HuH-7 (cell line): ENCODE data around the gene LANCL2.
A peak's percentile ranks its signal among the peaks of the same experiment; 100 is the strongest.
"Not testable (repeated sequence)": the region's sequence is repeated elsewhere in the genome, so short reads cannot be mapped to it uniquely, and the experiment has no call there.

Experiments used
- DNase-seq: peaks from one replicate; pipeline ENCODE4 v3.0.0; 2011; ENCODE audit warnings: low spot score

Gene LANCL2, protein sequence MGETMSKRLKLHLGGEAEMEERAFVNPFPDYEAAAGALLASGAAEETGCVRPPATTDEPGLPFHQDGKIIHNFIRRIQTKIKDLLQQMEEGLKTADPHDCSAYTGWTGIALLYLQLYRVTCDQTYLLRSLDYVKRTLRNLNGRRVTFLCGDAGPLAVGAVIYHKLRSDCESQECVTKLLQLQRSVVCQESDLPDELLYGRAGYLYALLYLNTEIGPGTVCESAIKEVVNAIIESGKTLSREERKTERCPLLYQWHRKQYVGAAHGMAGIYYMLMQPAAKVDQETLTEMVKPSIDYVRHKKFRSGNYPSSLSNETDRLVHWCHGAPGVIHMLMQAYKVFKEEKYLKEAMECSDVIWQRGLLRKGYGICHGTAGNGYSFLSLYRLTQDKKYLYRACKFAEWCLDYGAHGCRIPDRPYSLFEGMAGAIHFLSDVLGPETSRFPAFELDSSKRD

DNA sequence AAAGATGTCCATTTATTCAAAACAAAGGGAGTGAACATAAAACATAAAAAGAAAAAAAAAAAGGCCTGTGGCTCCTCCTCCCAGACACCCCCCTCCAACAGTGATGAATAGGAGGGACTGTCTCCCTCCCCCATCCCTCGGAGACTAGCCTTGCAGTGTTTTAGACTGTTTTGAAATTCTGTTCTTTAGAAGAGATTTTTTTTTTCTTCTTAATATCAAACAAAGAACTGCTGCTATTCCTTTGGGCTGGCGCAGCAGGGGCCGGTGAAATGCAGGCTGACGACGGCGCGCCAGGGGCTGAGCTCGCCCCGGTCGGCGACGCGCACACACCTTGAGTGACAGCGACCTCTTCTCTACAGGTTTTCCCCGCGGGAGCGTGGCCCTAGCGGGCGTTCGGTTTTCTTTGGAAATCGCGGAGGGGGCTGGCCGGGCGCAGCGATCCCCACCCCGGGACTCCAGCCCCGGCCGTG lies at the start of gene LANCL2:
Gene LANCL2 (plus strand): TSS at position 133 of the 470 bp plus-strand sequence. CDS start 689 bp downstream, outside the sequence.
- DNase-seq = peak; percentile 65

DNA sequence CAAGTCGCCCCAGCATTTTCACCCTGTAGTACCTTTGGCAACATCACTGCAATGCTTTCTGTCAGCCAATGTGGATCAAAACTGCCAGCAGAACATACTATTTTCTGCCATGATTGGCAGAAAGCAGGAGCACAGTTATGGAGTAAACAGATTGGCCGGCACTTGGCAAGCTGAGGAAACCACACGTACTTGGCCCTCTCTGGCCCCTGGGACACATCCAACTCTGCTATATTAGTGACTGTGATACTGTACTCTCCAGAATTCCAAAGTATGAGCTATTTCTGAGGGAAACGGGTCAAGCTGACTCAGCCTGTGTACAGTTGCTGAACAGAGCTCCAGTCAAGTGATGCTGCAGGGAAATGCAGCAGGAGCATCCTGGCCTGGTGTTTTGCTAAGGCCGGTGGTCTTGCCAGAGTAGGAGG lies 39.8 kb upstream of the LANCL2 start:
- no peak for DNase-seq

DNA sequence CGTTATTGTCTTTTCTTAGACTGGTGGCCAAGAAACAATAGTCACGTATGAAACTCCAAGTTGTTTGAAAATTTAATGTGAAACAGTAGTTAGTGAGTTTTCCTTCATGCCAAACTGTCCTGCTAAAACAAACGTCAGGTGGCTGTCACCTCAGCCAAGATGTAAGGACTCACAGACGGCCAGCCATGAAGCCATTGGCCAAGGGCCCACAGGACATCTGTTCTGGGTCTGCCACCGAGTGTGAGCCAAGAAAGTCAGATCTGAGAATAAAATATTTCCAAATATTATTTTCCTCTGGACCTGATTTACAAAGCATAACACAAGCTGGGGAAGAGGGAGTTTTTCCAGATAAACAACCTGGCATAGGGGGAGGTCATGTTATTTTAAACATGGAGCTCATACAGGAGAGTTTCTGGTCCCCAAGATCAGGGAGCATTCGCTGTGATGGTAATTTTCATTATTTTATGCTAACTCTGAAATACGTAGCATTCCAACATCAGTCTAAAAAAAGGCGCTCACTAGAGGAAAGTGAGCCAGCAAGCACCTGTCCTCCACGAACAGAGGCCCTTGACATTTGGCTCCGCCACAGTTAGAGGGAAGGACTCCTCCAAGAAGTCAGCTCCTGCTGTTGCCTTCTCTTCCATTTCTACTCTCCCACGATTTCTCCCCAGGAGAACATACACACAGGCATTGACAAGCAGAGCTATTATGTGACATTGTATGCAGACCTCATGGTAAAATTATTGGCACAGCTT lies 38.9 kb upstream of the LANCL2 start:
- no peak for DNase-seq

DNA sequence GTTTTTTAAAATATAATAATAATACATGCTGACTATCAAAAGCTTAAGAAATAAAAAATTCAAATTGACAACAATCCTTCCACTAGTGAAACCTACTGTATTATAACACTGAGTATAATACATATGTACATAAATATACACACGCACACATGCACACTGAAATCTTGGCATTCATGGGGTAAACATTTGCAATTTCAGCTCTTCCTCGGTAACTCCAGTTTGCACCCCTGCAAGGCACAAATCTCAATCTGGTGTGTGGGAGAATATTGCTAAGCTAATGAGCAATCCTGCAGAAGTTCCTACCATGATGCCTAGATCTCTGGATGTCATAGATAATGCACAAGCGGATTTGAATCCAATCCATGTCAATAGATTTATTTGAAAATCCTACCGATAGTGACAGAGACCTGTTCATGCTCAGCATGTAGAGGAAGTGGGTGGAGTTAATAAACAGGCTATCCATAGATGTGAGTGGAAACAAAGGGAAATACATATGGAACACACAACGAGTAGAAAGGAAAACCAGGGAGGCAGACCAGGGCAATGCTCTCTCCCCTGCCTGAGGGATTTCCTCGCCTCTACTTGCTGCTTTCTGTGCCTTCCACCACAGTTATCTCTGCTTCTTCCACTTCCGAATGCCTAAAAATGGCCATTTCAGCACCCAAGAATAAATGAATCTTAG lies 38.1 kb upstream of the LANCL2 start:
- no peak for DNase-seq

DNA sequence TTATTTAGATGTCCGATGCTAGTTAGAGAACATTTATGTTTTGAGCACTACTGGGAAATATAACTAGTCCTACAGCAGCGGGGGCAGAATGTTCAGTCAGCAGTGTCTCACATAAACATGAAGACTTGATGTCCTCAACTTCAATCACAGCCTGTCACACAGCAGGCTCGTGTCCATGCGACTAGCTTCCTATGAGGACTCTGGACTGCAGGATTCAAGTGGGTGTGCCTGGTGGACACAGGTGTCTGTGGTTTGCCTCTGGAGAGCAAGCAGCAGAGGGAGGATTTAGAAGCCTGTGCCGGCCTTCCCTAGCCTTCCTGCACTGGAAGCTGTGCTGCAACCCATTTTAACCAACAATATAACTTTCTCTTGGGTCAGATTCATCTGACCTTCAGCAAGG lies 30.0 kb upstream of the LANCL2 start:
- no peak for DNase-seq

DNA sequence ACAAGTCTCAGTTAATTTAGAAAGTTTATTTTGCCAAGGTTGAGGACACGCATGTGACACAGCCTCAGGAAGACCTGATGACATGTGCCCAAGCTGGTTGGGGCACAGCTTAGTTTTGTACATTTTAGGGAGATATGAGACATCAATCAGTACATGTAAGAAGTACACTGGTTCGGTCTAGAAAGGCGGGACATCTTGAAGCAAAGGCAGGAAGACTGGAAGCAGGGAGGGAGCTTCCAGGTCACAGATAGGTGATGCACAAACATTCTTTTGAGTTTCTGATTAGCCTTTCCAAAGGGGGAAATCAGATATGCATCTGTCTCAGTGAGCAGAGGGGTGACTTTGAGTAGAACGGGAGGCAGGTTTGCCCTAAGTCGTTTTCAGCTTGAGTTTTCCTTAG lies 29.4 kb upstream of the LANCL2 start:
- DNase-seq = no peak

DNA sequence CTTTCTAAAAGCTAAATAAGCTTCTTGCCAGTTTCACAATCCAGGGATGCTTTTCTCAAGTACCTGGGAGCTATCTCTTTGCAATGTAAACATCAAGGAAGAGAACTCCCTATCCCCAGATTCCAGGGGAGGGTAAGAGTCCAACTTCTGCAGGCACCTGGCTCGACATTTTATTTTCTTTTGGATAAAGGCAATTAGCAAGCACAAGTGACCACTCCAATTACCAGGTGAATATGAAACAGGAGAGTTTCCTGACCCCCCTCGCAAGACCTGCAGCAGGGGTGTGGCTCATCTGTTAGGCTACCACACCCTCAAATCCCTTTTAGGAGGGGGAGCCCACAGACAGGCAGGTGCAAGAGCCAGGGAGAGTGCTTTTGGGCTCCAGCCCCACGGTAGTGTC lies 28.6 kb upstream of the LANCL2 start:
- no peak for DNase-seq

DNA sequence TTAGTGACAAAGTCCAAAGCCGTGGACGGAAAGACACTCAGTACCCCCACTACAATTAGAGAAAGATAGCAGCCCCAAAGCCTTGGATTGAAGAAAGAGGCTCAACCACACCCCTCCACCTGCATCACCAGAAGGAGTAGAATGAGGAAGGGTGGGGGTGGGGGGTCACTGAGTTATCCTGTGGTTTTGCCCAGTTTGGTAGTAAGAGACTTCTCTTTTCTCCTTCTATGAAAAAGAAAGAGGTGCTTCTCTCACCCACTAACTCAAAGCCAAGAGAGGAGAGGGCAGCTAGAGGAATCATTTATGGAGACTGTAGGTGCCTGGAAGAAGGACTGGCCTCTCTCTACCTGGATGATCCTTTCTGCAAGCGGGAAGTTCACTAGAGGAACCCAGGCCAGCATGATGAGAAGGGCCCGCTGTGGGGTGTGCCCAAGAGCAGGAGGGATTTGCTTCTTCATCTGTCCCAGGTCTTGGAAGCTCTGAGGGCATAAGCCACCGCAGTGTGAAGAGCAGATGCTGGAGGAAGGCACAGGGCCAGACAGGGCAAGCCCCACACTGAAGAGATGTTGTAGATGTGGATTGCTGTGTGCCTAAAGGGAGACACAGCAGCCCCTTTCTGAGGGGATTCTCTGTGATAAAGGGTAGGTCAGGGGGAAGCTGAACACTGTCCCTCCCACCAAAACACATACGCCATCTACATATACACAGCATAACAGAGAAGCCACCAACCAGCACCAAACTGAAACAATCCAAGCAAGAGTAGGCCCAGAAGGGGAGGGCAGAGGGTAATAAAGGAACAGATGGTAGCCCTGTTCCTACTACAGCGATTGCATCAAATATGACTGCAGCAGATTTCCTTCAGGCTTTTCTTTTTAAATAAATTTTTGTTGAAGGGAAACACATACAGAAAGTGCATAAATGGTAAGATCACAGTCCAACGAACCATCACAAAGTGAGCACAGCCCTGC lies 25.8 kb upstream of the LANCL2 start:
- no peak for DNase-seq

DNA sequence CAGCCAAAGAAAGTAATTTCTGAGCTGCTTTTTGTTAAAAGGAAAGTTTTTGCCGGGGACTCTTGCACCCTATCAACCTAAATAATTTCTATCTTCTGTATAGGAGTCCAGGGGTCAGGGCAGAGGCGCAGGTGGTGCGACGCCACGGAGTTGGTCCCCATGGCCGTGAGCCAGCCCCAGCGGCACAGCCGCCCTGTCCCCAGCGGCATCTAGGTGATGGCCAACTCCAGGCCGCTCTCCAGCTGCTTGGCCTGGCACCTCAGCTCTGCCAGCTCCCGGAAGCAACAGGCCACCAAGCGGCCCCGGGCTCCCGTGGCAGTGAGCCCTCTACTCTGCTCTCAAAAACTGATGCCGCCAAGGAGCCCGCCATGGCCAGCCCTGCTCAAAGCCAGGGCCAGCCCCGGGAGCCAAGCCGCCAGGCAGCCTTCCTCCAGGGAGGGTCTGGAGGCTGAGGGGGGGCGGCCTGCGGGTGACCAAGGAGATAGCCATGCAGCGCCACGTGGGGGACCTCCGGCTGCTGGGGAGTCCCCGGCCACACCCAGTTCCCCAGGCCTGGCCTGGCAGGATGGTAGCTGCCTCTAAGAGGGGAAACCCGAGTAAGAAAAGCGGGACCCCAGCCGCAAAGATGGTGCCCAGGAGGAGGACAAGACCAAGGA lies 22.8 kb upstream of the LANCL2 start:
- DNase-seq = no peak

DNA sequence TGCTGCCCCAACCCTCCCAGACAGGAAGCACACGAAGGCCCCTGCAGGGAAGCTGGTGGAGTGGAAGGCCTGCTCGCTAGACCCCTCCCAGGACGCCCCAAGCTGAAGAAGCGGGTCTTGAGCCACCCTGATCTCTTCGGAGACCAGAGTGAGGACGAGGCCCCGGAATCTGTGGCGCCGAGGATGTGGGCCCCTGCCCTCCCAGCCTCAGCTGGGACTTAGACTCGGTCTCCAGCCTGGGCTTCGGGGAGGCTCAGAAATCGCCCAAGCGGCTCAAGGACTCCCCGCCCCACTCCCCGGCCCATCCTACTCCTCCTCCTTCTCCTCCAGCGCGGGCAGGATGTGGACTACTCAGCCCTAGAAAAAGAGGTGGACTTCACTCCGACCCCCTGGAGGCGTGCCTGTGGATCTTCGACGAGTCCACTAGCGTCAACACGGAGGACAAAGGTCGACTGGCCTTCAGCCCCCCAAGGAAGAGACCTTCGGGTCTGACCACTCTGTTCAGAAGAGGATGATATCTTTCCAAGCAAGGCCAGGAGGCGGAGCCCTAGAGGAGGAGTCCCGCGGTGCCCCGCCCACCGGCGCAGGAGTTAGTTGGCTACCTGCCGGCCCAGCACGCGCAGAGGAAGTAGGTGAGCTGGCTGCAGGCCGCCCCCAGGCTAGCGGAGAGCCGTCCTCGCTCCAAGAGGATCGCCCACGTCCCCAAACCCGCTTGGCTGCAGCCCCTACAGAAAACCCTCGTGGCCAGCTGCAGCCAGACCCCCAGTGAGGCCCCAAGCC lies 21.9 kb upstream of the LANCL2 start:
- DNase-seq = no peak

DNA sequence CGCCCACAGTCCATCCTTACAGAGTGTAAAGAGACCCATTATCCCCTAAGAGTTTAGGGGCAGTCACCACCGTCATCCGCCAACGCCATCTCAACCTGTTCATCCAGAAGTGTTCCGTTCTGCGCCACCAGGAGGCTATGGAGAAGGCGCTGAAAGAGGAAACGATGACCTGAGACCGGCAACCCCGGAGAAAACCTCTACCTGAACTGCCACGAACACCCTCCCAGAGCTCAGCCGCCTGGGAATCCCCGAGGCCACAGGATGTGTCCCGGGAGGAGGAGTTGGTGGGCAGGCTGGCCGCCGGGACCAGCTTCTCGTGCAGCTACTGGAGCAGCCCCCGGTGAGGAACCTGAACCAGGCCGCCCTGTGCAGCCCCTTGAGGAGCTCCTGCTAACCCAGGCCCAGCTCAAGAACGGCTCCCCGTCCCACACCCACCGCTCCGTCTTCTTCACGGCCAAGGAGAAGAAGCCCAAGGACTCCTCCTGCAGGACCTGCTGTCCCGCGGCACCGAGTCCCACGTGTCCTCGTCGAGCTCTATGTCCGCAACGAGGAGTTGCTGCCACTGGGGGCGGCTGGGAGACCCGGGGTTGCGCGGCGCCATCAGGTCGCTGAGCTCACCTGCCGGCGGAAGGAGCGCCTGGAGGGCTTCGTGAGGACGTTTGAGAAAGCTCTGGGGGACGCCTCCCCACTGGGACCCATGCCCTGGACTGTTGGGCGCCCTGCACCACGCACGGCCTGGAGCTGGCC lies 21.1 kb upstream of the LANCL2 start:
- no peak for DNase-seq

DNA sequence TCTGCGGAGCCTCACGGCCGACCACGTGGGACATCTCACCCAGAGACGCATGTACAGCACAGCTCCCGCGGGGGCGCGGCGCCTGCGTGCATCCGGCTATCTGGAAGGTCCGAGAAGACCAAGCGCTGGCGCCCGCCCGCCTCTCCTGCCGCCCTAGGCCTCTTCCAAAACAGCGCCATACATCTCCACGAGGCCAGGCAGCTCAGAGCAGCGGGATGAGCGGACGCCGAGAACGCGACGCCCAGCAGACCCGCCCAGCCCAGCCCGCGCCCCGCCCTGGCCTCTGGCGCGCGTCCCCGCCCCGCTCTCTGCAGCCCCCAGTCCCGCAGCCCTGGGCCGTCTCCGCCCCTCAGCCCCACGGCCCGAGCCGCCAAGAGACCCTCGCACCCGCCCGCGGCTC lies 20.3 kb upstream of the LANCL2 start:
- no peak for DNase-seq

DNA sequence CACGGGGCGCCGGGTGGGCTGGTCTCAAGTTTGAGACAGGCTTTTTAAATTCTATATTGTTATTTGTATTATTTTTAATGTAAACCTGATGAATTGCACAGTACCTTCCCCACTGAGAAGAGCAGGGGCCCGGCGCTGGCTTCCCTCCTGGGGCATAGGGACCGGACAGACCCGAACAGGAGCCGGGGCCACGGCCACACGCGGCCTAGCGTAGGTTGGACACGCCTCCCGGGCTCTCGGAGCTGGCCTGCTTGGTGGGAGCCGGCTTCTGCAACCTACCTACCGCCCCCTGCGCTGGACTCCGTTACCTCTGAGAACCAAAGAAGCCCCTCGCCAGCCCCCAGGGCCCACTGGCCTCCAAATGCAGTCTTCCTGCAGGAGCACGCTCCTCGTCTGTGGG lies 19.8 kb upstream of the LANCL2 start:
- DNase-seq = no peak

DNA sequence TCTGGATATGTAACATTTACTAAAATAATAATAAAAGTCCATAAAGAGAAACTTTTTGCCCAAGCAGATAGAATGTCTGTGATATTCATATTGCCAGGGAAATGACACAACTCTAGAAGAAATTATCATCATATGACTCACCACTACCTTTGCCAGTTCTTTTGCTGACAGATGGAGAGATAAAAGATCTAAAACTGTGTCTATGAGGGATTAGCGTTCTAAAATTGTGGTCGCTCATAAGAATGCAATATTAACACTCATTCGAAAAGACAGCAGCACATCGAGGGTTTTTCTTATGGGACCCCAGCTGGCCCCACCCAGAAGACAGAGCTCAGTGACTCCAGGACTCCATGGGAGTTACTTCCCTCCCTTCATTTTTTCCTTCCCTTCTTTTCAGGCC lies 16.6 kb upstream of the LANCL2 start:
- DNase-seq = no peak

DNA sequence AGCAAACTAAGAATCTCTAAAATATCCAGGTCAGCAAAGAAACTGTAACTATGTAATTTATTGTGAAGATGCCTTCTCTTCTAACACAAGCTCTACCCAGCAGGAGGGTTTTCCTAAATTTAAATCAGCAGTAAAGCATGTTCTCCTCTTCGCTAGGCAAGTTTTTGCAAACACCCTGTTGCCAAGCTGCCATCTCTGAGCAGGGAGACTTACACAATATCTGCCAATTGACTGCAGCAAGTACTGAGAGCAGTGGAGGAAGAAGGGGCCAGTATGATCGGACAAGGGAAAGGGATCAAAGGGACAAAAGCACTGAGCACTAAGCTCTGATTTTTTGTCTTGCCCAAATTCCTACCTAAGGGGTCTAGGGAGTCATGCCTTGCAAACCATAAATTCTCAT lies 16.0 kb upstream of the LANCL2 start:
- DNase-seq = no peak

DNA sequence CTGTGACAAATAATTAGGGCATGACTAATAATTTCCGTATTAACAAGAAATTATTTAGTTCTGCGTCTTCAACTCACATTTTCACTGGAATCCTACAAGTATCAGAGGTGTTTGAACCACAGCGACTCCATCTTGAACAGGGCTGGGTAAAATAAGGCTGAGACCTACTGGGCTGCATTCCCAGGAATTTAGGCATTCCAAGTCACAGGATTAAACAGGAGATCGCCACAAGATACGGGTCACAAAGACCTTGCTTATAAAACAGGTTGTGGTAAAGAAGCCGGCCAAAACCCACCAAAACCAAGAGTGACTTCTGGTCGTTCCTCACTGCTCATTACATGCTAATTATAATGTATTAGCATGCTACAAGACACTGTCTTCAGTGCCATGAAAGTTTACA lies 14.9 kb upstream of the LANCL2 start:
- DNase-seq = no peak

DNA sequence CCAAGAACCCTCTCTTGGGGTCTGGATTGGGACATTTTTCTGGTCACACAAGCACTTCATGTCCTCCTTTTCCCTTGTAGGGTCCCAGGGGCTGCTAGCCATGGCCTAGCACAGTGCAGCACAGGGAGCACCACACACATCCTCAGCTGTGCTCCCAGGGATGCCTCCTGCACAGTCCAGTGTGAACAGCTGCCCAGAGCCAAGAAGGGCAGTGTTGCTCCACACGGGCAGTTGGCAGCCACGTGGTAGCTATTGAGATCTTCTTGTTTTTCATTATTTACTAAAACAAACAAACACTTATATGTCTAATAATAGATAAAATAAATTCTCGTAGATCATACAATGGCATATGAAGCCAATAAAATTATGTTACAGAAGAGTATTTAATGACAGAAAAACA lies 13.9 kb upstream of the LANCL2 start:
- DNase-seq = no peak

DNA sequence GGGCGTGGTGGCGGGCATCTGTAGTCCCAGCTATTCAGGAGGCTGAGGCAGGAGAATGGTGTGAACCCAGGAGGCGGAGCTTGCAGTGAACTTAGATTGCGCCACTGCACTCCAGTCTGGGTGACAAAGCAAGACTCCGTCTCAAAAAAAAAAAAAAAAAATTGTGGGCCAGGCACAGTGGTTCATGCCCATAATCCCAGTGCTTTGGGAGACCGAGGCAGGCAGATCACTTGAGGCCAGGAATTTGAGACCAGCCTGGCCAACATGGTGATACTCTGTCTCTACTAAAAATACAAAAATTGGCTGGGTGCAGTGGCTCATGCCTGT lies 12.2 kb upstream of the LANCL2 start:
- DNase-seq = not testable (repeated sequence)

DNA sequence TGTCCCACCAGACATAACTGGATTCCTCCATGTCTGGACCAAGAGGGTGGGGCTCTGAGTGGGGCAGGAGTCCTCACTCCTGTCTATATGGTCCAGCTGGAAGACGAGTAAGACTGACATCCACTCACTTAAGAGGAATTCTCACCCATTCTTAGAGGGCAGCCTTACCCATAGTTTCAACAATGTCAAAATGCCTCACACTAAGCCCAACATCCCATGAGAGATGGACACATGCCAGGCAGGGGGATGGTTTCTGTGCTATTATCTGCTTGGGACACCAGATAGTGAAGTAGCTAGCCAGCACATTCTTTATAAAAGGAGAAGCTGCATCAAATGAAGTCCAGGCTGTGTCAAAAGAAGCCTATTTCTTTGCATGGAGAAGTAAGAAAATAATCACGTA lies 4.7 kb upstream of the LANCL2 start:
- no peak for DNase-seq

DNA sequence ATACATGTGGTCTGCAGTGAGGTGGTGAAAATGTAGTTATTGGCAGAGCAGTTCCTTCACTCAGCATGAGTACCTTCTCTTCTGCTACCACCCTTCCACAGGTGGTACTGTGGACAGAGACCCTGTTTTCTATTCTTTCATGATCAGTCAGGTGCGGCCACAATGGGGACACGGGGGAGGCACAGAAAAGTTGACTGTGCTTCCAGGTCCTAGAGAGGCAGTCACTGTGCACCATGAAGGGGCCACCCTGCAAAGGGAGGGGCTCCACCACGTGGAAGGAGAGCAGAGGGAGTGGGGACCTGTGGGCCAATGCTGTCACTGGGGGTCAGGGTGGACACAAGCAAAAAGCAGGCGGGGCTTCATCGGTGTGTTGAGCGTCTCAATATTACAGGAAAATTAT lies 3.6 kb upstream of the LANCL2 start:
- DNase-seq = no peak
